Activated CD4-positive, alpha-beta T cell treated with anti-CD3 and anti-CD28 coated beads, Interleukin-2, amount 10 ng/mL, durations not matched to agents 24 days and 14 days (primary cell): Measurements from ENCODE around the gene PTGIS. TPM values are rescaled to one million over a fixed set of nuclear protein-coding genes. Genes with fewer than 3 reads are reported as not detected.
A peak's percentile ranks its signal among the peaks of the same experiment; 100 is the strongest.
"Not testable (repeated sequence)": the region's sequence is repeated elsewhere in the genome, so short reads cannot be mapped to it uniquely, and the experiment has no call there.

Experiments
- DNase-seq: peaks from one replicate; pipeline ENCODE4 v3.0.0; 2022
- H3K27ac Mint-ChIP-seq: one replicate; pipeline ENCODE4 v1.8.0; 2022; ENCODE audit warnings: mild to moderate bottlenecking, mixed read lengths
- H3K27me3 Mint-ChIP-seq: one replicate; pipeline ENCODE4 v1.8.0; 2022; ENCODE audit warnings: mixed read lengths
- H3K36me3 Mint-ChIP-seq: one replicate; pipeline ENCODE4 v1.8.0; 2022; ENCODE audit warnings: low read depth, mild to moderate bottlenecking, mixed read lengths
- H3K4me1 Mint-ChIP-seq: one replicate; pipeline ENCODE4 v1.8.0; 2021; ENCODE audit warnings: mixed read lengths
- H3K4me3 Mint-ChIP-seq: one replicate; pipeline ENCODE4 v1.8.0; 2022; ENCODE audit warnings: mild to moderate bottlenecking, moderate library complexity, mixed read lengths
- H3K9me3 Mint-ChIP-seq: one replicate; pipeline ENCODE4 v1.8.0; 2021; ENCODE audit warnings: mixed read lengths
- intact Hi-C: fragments of 100-400 bp; cut with micrococcal nuclease; formaldehyde crosslinking; loops from one replicate; pipeline ENCODE4 v1.15.1; 2023
- total RNA-seq: library from RNA; stranded (reverse); gene quantifications from 2 replicates; pipeline ENCODE4 v1.2.3, GENCODE V29; 2022

The PTGIS gene
- 51.7 and 57.6 TPM in 2 replicates for total RNA-seq

GRCh38 chr20:49567421-49568277 is at the start of gene PTGIS:
PTGIS (minus strand) TSS chr20:49568137; CDS start chr20:49568116, 21 bp downstream.
- H3K4me3 Mint-ChIP-seq = peak within 1 kb of the TSS; percentile 85
- H3K27ac Mint-ChIP-seq = peak within 1 kb of the TSS; percentile 87
- intact Hi-C loops = no loop called here
- DNase-seq = no peak
- peaks cover 29% of the 10 kb centered on the region for H3K27me3 Mint-ChIP-seq
- H3K36me3 Mint-ChIP-seq = peaks cover 17% of the 10 kb centered on the region
- H3K9me3 Mint-ChIP-seq = peaks cover 6% of the 10 kb centered on the region
- H3K4me1 Mint-ChIP-seq = peaks cover 35% of the 10 kb centered on the region

GRCh38 chr20:49617394-49617793 is 49.5 kb upstream of the PTGIS start:
- DNase-seq, H3K4me3 Mint-ChIP-seq, H3K36me3 Mint-ChIP-seq, H3K9me3 Mint-ChIP-seq, H3K27ac Mint-ChIP-seq, H3K27me3 Mint-ChIP-seq, intact Hi-C loops, H3K4me1 Mint-ChIP-seq: not testable (repeated sequence)

GRCh38 chr20:49616154-49617007 is 48.4 kb upstream of the PTGIS start:
- intact Hi-C loops = no loop called here
- no peaks in the 10 kb centered on the region for H3K36me3 Mint-ChIP-seq
- no peak overlapping the region for H3K27ac Mint-ChIP-seq
- H3K27me3 Mint-ChIP-seq = no peaks in the 10 kb centered on the region
- DNase-seq = no peak
- H3K9me3 Mint-ChIP-seq = no peaks in the 10 kb centered on the region
- no peak overlapping the region for H3K4me3 Mint-ChIP-seq
- peaks cover 3% of the 10 kb centered on the region for H3K4me1 Mint-ChIP-seq

GRCh38 chr20:49615401-49616153 is 47.6 kb upstream of the PTGIS start:
- no peak for DNase-seq
- H3K4me1 Mint-ChIP-seq = peaks cover 6% of the 10 kb centered on the region
- no peaks in the 10 kb centered on the region for H3K36me3 Mint-ChIP-seq
- H3K9me3 Mint-ChIP-seq = no peaks in the 10 kb centered on the region
- no peak overlapping the region for H3K27ac Mint-ChIP-seq
- intact Hi-C loops = no loop called here
- H3K27me3 Mint-ChIP-seq = no peaks in the 10 kb centered on the region
- H3K4me3 Mint-ChIP-seq = no peak overlapping the region

- H3K36me3 Mint-ChIP-seq, H3K4me3 Mint-ChIP-seq, H3K27ac Mint-ChIP-seq, H3K27me3 Mint-ChIP-seq, H3K9me3 Mint-ChIP-seq, DNase-seq, H3K4me1 Mint-ChIP-seq, intact Hi-C loops: not testable (repeated sequence)
Measured at GRCh38 chr20:49615051-49615400, 47.1 kb upstream of the PTGIS start.

GRCh38 chr20:49614338-49615050 is 46.6 kb upstream of the PTGIS start:
- Mint-ChIP-seq H3K27ac (no peak overlapping the region), H3K36me3 (no peaks in the 10 kb centered on the region), H3K9me3 (no peaks in the 10 kb centered on the region), H3K27me3 (no peaks in the 10 kb centered on the region), H3K4me3 (no peak overlapping the region), H3K4me1 (peaks cover 8% of the 10 kb centered on the region)
- intact Hi-C loops = no loop called here
- DNase-seq = no peak

- intact Hi-C loops = no loop called here
- Mint-ChIP-seq H3K9me3 (no peaks in the 10 kb centered on the region), H3K27me3 (no peaks in the 10 kb centered on the region), H3K4me1 (peaks cover 21% of the 10 kb centered on the region), H3K27ac (no peak overlapping the region), H3K36me3 (peaks cover 7% of the 10 kb centered on the region), H3K4me3 (no peak overlapping the region)
- no peak for DNase-seq
Measured at GRCh38 chr20:49612127-49612738, 44.3 kb upstream of the PTGIS start.

- H3K4me1 Mint-ChIP-seq = peaks cover 21% of the 10 kb centered on the region
- DNase-seq, H3K27me3 Mint-ChIP-seq, H3K36me3 Mint-ChIP-seq, H3K9me3 Mint-ChIP-seq, H3K27ac Mint-ChIP-seq: not testable (repeated sequence)
- intact Hi-C loops = loop anchor here (1.0 to 2.0 kb wide), 3 partner anchors 235 to 317 kb away; no protein-coding TSS in a partner anchor
- peak overlapping the region; percentile 44 for H3K4me3 Mint-ChIP-seq
Measured at GRCh38 chr20:49611539-49612126, 43.7 kb upstream of the PTGIS start.

GRCh38 chr20:49610691-49611538 is 43.0 kb upstream of the PTGIS start:
- peak; percentile 95 for DNase-seq
- peak overlapping the region; percentile 71 for H3K4me3 Mint-ChIP-seq
- no peaks in the 10 kb centered on the region for H3K9me3 Mint-ChIP-seq
- H3K4me1 Mint-ChIP-seq = peaks cover 22% of the 10 kb centered on the region
- H3K27me3 Mint-ChIP-seq = no peaks in the 10 kb centered on the region
- intact Hi-C loops = loop anchor here (1.0 to 2.0 kb wide), 3 partner anchors 235 to 317 kb away; no protein-coding TSS in a partner anchor
- H3K27ac Mint-ChIP-seq = peak overlapping the region; percentile 79
- H3K36me3 Mint-ChIP-seq = peaks cover 7% of the 10 kb centered on the region

- peaks cover 27% of the 10 kb centered on the region for H3K4me1 Mint-ChIP-seq
- peak overlapping the region; percentile 23 for H3K27ac Mint-ChIP-seq
- H3K9me3 Mint-ChIP-seq = no peaks in the 10 kb centered on the region
- no peaks in the 10 kb centered on the region for H3K27me3 Mint-ChIP-seq
- intact Hi-C loops = loop anchor here (1.0 kb wide), 3 partner anchors 13 to 275 kb away; no protein-coding TSS in a partner anchor
- DNase-seq = peak; percentile 93
- peak overlapping the region; percentile 40 for H3K4me3 Mint-ChIP-seq
- peaks cover 16% of the 10 kb centered on the region for H3K36me3 Mint-ChIP-seq
Measured at GRCh38 chr20:49608752-49609670, 41.1 kb upstream of the PTGIS start.

GRCh38 chr20:49607568-49607967 is 39.6 kb upstream of the PTGIS start:
- Mint-ChIP-seq H3K36me3 (peaks cover 23% of the 10 kb centered on the region), H3K9me3 (no peaks in the 10 kb centered on the region), H3K4me3 (no peak overlapping the region), H3K27ac (no peak overlapping the region), H3K4me1 (peaks cover 36% of the 10 kb centered on the region), H3K27me3 (no peaks in the 10 kb centered on the region)
- no peak for DNase-seq
- intact Hi-C loops = no loop called here
